Measurements from ENCODE around the gene TSSK6.

GRCh38 chr19:19548915-19549759 lies 33.8 kb upstream of the TSSK6 start:
- TF ChIP-seq, protein P1, sequence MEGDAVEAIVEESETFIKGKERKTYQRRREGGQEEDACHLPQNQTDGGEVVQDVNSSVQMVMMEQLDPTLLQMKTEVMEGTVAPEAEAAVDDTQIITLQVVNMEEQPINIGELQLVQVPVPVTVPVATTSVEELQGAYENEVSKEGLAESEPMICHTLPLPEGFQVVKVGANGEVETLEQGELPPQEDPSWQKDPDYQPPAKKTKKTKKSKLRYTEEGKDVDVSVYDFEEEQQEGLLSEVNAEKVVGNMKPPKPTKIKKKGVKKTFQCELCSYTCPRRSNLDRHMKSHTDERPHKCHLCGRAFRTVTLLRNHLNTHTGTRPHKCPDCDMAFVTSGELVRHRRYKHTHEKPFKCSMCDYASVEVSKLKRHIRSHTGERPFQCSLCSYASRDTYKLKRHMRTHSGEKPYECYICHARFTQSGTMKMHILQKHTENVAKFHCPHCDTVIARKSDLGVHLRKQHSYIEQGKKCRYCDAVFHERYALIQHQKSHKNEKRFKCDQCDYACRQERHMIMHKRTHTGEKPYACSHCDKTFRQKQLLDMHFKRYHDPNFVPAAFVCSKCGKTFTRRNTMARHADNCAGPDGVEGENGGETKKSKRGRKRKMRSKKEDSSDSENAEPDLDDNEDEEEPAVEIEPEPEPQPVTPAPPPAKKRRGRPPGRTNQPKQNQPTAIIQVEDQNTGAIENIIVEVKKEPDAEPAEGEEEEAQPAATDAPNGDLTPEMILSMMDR (conservative IDR thresholded peaks at IDR 0.05 in 1 of 2, IDR thresholded peaks at IDR 0.05 in 1 of 2; ENCODE audit: extremely low read depth in 1 of 2, insufficient read depth in 1 of 2, low read depth in 1 of 2, low read length in 2 of 2), result no peak
- no peak for TF ChIP-seq EZH2 (IDR thresholded peaks at IDR 0.05; ENCODE audit: borderline replicate concordance, low read length)
